HEK293 (cell line): ENCODE results near the gene CCNB1IP1.
"Not testable (repeated sequence)": the region's sequence is repeated elsewhere in the genome, so short reads cannot be mapped to it uniquely, and the experiment has no call there.

Source experiments
- CTCF ChIA-PET: fragments of 350-600 bp; formaldehyde crosslinking; extraction: SDS; loops from one replicate; lab custom pipeline; 2021; ENCODE audit warnings: antibody characterized with exemption; lab: Yijun Ruan, JAX
- POLR2A ChIA-PET: fragments of 300-600 bp; formaldehyde crosslinking; extraction: SDS; loops from one replicate; lab custom pipeline; 2020; ENCODE audit warnings: antibody characterized with exemption, inconsistent platforms; lab: Yijun Ruan, JAX
- H3K27ac ChIP-seq: fragments of 200-500 bp; sonication (Bioruptor generic); 2 replicates; pipeline ENCODE4 v1.5.1; 2014; ENCODE audit warnings: low read depth, low read length, control low read depth, inconsistent platforms; ENCODE audit errors: extremely low read depth
- H3K36me3 ChIP-seq, 2 experiments: fragments of 200-500 bp in 1 of 2; sonication (Bioruptor generic) in 1 of 2; 1 replicate in 1 of 2; 2 replicates in 1 of 2; pipeline ENCODE4 v1.5.1; 2014 to 2017; ENCODE audit warnings: inconsistent platforms in 2 of 2, low read length in 2 of 2; ENCODE audit not compliant: control insufficient read depth in 2 of 2, insufficient read depth in 1 of 2
- H3K4me1 ChIP-seq: fragments of 200-500 bp; sonication (Bioruptor generic); 2 replicates; pipeline ENCODE4 v1.5.1; 2014; ENCODE audit warnings: mild to moderate bottlenecking, low read length, inconsistent platforms; ENCODE audit not compliant: control insufficient read depth, insufficient read depth
- H3K4me3 ChIP-seq: 2 replicates; pipeline ENCODE4 v1.5.1; 2011; ENCODE audit warnings: low read depth, mild to moderate bottlenecking, control low read depth, low read length, moderate library complexity
- H3K9me3 ChIP-seq: fragments of 200-500 bp; sonication (Bioruptor generic); 2 replicates; pipeline ENCODE4 v1.5.1; 2014; ENCODE audit warnings: low read depth, low read length, inconsistent platforms; ENCODE audit not compliant: control insufficient read depth, insufficient read depth
- BCL11B ChIP-seq: fragments of 450-650 bp; formaldehyde crosslinking; IDR thresholded peaks from 2 replicates; pipeline ENCODE4 v1.5.1; 2016; ENCODE audit warnings: low read depth, missing biosample characterization, missing genetic modification characterization
- KLF7 ChIP-seq: fragments of 450-650 bp; formaldehyde crosslinking; IDR thresholded peaks from 2 replicates; pipeline ENCODE4 v1.5.1; 2016; ENCODE audit warnings: missing biosample characterization, missing genetic modification characterization, borderline replicate concordance
- SCRT2 ChIP-seq: fragments of 450-650 bp; formaldehyde crosslinking; IDR thresholded peaks from 2 replicates; pipeline ENCODE4 v1.5.1; 2016; ENCODE audit warnings: missing biosample characterization, missing genetic modification characterization
- WT1 ChIP-seq: fragments of 450-650 bp; formaldehyde crosslinking; IDR thresholded peaks from 2 replicates; pipeline ENCODE4 v1.5.1; 2016; ENCODE audit warnings: missing biosample characterization, missing genetic modification characterization
- ZBTB21 ChIP-seq: fragments of 450-650 bp; formaldehyde crosslinking; IDR thresholded peaks from 2 replicates; pipeline ENCODE4 v1.5.1; 2017; ENCODE audit warnings: missing biosample characterization, missing genetic modification characterization
- ZBTB48 ChIP-seq: fragments of 450-650 bp; formaldehyde crosslinking; IDR thresholded peaks from 2 replicates; pipeline ENCODE4 v1.5.1; 2016; ENCODE audit warnings: missing biosample characterization, missing genetic modification characterization
- ZEB2 ChIP-seq: fragments of 450-650 bp; formaldehyde crosslinking; IDR thresholded peaks from 2 replicates; pipeline ENCODE4 v1.5.1; 2016; ENCODE audit warnings: missing biosample characterization, missing genetic modification characterization
- ZNF140 ChIP-seq: fragments of 450-650 bp; formaldehyde crosslinking; IDR thresholded peaks from 2 replicates; pipeline ENCODE4 v1.5.1; 2016; ENCODE audit warnings: missing biosample characterization, missing genetic modification characterization
- ZNF211 ChIP-seq: fragments of 450-650 bp; formaldehyde crosslinking; IDR thresholded peaks from 2 replicates; pipeline ENCODE4 v1.5.1; 2016; ENCODE audit warnings: low read depth, missing biosample characterization, missing genetic modification characterization
- ZNF335 ChIP-seq: fragments of 450-650 bp; formaldehyde crosslinking; conservative IDR thresholded peaks from 2 replicates; pipeline ENCODE4 v1.5.1; 2016; ENCODE audit warnings: missing biosample characterization, missing genetic modification characterization
- ZNF529 ChIP-seq: fragments of 450-650 bp; formaldehyde crosslinking; IDR thresholded peaks from 2 replicates; pipeline ENCODE4 v1.5.1; 2017; ENCODE audit warnings: missing genetic modification characterization, missing biosample characterization; ENCODE audit not compliant: insufficient replicate concordance
- ZNF555 ChIP-seq: fragments of 450-650 bp; formaldehyde crosslinking; conservative IDR thresholded peaks from 2 replicates; pipeline ENCODE4 v1.5.1; 2017; ENCODE audit warnings: missing biosample characterization, mild to moderate bottlenecking, missing genetic modification characterization, inconsistent platforms
- ZNF558 ChIP-seq: fragments of 450-650 bp; formaldehyde crosslinking; IDR thresholded peaks from 2 replicates; pipeline ENCODE4 v1.5.1; 2016; ENCODE audit warnings: missing biosample characterization, missing genetic modification characterization
- ZNF571 ChIP-seq: fragments of 450-650 bp; formaldehyde crosslinking; IDR thresholded peaks from 2 replicates; pipeline ENCODE4 v1.5.0; 2017; ENCODE audit warnings: missing biosample characterization, missing genetic modification characterization
- ZNF830 ChIP-seq: fragments of 450-650 bp; IDR thresholded peaks from 2 replicates; pipeline ENCODE4 v1.5.0; 2018; ENCODE audit warnings: missing biosample characterization, missing genetic modification characterization, low read depth, mild to moderate bottlenecking, moderate library complexity
- TF ChIP-seq, protein P1 (sequence below): fragments of 450-650 bp; formaldehyde crosslinking; IDR thresholded peaks from 2 replicates; pipeline ENCODE4 v1.5.1; 2017; ENCODE audit warnings: missing biosample characterization, missing genetic modification characterization
- TF ChIP-seq, protein P2 (sequence below): fragments of 450-650 bp; formaldehyde crosslinking; IDR thresholded peaks from 2 replicates; pipeline ENCODE4 v1.5.1; 2016; ENCODE audit warnings: missing biosample characterization, missing genetic modification characterization
- TF ChIP-seq, protein P3 (sequence below): fragments of 450-650 bp; formaldehyde crosslinking; conservative IDR thresholded peaks from 2 replicates; pipeline ENCODE4 v1.5.1; 2016; ENCODE audit warnings: low read depth, missing biosample characterization, missing genetic modification characterization
- TF ChIP-seq, protein P4 (sequence below): fragments of 450-650 bp; formaldehyde crosslinking; IDR thresholded peaks from 2 replicates; pipeline ENCODE4 v1.5.1; 2016; ENCODE audit warnings: missing biosample characterization, missing genetic modification characterization
- TF ChIP-seq, protein P5 (sequence below): fragments of 450-650 bp; formaldehyde crosslinking; IDR thresholded peaks from 2 replicates; pipeline ENCODE4 v1.5.1; 2016; ENCODE audit warnings: missing biosample characterization, missing genetic modification characterization
- TF ChIP-seq, protein P6 (sequence below): fragments of 450-650 bp; formaldehyde crosslinking; optimal IDR thresholded peaks from 2 replicates; pipeline ENCODE3; 2016; ENCODE audit warnings: missing biosample characterization, mild to moderate bottlenecking, missing genetic modification characterization

Gene CCNB1IP1

DNA sequence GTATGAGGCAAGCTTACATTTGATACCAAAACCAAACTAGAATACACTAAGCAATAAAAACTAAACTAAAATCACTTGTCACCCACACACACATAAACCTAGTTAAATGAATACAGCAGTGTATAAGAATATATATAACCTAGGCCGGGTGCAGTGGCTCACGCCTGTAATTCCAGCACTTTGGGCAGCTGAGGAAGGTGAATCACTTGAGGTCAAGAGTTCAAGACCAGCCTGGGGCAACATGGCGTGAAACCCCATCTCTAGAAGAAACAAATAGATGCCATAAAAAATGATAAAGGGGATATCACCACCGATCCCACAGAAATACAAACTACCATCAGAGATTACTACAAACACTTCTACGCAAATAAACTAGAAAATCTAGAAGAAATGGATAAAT, 68.7 kb downstream of the CCNB1IP1 start:
- H3K4me3 ChIP-seq, H3K4me1 ChIP-seq, H3K36me3 ChIP-seq, H3K27ac ChIP-seq, CTCF ChIA-PET, H3K9me3 ChIP-seq, POLR2A ChIA-PET: not testable (repeated sequence)

DNA sequence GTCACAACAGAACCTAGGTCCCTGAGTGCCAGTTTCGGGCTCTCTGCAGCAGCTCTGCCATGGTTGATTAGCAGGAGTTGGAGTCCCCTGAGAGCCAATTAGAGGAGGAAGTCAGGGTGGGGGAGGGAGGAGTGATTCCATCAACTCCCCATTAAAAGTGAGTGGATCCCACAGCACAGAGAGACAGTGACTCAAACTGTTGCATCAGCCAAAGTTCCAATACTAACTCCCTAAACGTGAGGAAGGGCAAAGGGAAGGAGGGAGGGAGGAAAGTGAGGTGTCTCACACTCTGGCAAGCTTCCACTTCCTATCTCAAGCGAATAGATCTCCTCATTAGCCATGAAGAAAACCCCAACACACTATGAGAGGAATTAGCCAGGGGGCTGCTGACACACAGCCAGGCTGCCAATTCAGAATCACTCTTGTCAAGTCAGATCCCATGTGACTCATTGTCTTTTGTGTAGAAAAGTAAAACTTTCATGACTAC, 70.4 kb downstream of the CCNB1IP1 start:
- Histone ChIP-seq H3K27ac (no peak overlapping the region), H3K36me3 (no peaks in the 10 kb centered on the region), H3K4me1 (no peaks in the 10 kb centered on the region), H3K9me3 (no peaks in the 10 kb centered on the region), H3K4me3 (no peak overlapping the region)
- POLR2A ChIA-PET, result no interaction called here
- CTCF ChIA-PET, result no interaction called here
- TF ChIP-seq BCL11B (tag by site-specific recombination) (no peak), ZNF830 (tag by site-specific recombination) (no peak), ZNF571 (tag by site-specific recombination) (no peak), ZNF529 (no peak), SCRT2 (tag by site-specific recombination) (no peak), ZEB2 (0 out of 2 replicates have a peak, but pooled peaks have one; percentile 36), ZNF555 (no peak), KLF7 (no peak), ZBTB48 (tag by site-specific recombination) (0 out of 2 replicates have a peak, but pooled peaks have one; percentile 19), ZBTB21 (tag by site-specific recombination) (peak; percentile 61), WT1 (peak; percentile 36; the same call in 1 of the 2 replicates), ZNF335 (tag by site-specific recombination) (peak; percentile 31; the same call in 1 of the 2 replicates), ZNF211 (no peak), ZNF140 (tag by site-specific recombination) (no peak), ZNF558 (tag by site-specific recombination) (no peak)
- TF ChIP-seq, protein P1, sequence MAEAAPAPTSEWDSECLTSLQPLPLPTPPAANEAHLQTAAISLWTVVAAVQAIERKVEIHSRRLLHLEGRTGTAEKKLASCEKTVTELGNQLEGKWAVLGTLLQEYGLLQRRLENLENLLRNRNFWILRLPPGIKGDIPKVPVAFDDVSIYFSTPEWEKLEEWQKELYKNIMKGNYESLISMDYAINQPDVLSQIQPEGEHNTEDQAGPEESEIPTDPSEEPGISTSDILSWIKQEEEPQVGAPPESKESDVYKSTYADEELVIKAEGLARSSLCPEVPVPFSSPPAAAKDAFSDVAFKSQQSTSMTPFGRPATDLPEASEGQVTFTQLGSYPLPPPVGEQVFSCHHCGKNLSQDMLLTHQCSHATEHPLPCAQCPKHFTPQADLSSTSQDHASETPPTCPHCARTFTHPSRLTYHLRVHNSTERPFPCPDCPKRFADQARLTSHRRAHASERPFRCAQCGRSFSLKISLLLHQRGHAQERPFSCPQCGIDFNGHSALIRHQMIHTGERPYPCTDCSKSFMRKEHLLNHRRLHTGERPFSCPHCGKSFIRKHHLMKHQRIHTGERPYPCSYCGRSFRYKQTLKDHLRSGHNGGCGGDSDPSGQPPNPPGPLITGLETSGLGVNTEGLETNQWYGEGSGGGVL, result peak; percentile 89
- TF ChIP-seq, protein P2, sequence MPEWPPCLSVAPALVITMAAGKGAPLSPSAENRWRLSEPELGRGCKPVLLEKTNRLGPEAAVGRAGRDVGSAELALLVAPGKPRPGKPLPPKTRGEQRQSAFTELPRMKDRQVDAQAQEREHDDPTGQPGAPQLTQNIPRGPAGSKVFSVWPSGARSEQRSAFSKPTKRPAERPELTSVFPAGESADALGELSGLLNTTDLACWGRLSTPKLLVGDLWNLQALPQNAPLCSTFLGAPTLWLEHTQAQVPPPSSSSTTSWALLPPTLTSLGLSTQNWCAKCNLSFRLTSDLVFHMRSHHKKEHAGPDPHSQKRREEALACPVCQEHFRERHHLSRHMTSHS, result no peak
- TF ChIP-seq, protein P3, sequence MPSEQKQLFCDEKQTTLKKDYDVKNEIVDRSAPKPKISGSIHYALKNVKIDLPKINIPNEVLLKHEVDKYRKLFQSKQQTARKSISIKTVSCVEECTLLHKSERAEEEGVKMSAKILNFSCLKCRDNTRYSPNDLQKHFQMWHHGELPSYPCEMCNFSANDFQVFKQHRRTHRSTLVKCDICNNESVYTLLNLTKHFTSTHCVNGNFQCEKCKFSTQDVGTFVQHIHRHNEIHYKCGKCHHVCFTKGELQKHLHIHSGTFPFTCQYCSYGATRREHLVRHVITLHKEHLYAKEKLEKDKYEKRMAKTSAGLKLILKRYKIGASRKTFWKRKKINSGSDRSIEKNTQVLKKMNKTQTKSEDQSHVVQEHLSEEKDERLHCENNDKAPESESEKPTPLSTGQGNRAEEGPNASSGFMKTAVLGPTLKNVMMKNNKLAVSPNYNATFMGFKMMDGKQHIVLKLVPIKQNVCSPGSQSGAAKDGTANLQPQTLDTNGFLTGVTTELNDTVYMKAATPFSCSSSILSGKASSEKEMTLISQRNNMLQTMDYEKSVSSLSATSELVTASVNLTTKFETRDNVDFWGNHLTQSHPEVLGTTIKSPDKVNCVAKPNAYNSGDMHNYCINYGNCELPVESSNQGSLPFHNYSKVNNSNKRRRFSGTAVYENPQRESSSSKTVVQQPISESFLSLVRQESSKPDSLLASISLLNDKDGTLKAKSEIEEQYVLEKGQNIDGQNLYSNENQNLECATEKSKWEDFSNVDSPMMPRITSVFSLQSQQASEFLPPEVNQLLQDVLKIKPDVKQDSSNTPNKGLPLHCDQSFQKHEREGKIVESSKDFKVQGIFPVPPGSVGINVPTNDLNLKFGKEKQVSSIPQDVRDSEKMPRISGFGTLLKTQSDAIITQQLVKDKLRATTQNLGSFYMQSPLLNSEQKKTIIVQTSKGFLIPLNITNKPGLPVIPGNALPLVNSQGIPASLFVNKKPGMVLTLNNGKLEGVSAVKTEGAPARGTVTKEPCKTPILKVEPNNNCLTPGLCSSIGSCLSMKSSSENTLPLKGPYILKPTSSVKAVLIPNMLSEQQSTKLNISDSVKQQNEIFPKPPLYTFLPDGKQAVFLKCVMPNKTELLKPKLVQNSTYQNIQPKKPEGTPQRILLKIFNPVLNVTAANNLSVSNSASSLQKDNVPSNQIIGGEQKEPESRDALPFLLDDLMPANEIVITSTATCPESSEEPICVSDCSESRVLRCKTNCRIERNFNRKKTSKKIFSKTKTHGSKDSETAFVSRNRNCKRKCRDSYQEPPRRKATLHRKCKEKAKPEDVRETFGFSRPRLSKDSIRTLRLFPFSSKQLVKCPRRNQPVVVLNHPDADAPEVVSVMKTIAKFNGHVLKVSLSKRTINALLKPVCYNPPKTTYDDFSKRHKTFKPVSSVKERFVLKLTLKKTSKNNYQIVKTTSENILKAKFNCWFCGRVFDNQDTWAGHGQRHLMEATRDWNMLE (tag by site-specific recombination), result peak; percentile 63
- TF ChIP-seq, protein P4, sequence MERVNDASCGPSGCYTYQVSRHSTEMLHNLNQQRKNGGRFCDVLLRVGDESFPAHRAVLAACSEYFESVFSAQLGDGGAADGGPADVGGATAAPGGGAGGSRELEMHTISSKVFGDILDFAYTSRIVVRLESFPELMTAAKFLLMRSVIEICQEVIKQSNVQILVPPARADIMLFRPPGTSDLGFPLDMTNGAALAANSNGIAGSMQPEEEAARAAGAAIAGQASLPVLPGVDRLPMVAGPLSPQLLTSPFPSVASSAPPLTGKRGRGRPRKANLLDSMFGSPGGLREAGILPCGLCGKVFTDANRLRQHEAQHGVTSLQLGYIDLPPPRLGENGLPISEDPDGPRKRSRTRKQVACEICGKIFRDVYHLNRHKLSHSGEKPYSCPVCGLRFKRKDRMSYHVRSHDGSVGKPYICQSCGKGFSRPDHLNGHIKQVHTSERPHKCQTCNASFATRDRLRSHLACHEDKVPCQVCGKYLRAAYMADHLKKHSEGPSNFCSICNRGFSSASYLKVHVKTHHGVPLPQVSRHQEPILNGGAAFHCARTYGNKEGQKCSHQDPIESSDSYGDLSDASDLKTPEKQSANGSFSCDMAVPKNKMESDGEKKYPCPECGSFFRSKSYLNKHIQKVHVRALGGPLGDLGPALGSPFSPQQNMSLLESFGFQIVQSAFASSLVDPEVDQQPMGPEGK (tag by site-specific recombination), result peak; percentile 31; the same call in 1 of the 2 replicates
- TF ChIP-seq, protein P5, sequence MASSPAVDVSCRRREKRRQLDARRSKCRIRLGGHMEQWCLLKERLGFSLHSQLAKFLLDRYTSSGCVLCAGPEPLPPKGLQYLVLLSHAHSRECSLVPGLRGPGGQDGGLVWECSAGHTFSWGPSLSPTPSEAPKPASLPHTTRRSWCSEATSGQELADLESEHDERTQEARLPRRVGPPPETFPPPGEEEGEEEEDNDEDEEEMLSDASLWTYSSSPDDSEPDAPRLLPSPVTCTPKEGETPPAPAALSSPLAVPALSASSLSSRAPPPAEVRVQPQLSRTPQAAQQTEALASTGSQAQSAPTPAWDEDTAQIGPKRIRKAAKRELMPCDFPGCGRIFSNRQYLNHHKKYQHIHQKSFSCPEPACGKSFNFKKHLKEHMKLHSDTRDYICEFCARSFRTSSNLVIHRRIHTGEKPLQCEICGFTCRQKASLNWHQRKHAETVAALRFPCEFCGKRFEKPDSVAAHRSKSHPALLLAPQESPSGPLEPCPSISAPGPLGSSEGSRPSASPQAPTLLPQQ, result peak; percentile 77
- TF ChIP-seq, protein P6, sequence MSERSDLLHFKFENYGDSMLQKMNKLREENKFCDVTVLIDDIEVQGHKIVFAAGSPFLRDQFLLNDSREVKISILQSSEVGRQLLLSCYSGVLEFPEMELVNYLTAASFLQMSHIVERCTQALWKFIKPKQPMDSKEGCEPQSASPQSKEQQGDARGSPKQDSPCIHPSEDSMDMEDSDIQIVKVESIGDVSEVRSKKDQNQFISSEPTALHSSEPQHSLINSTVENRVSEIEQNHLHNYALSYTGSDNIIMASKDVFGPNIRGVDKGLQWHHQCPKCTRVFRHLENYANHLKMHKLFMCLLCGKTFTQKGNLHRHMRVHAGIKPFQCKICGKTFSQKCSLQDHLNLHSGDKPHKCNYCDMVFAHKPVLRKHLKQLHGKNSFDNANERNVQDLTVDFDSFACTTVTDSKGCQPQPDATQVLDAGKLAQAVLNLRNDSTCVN (tag by site-specific recombination), result no peak
